HG03460 (cell line): ENCODE data around the gene KLHL41.
"Not testable (repeated sequence)": the region's sequence is repeated elsewhere in the genome, so short reads cannot be mapped to it uniquely, and the experiment has no call there.

ENCODE experiments used
- ATAC-seq: cut with Tn5 transposase; IDR thresholded peaks from one replicate; pipeline ENCODE4 v1.9.1; 2021; ENCODE audit not compliant: unreplicated experiment

The KLHL41 gene

GRCh38 chr2:169571571-169571970, 62.1 kb downstream of the KLHL41 start:
- no peak for ATAC-seq

- ATAC-seq: no peak
These were observed 62.7 kb downstream of the KLHL41 start for GRCh38 chr2:169572189-169572588.

GRCh38 chr2:169572821-169573159, 63.3 kb downstream of the KLHL41 start:
- no peak for ATAC-seq

- ATAC-seq: peak; percentile 98
These were observed 63.9 kb downstream of the KLHL41 start, which contains the start of gene FASTKD1 for GRCh38 chr2:169573160-169573973. FASTKD1 (minus strand) TSS chr2:169573865; CDS start chr2:169572029, 1,836 bp downstream.

GRCh38 chr2:169573974-169574299, 64.4 kb downstream of the KLHL41 start:
- no peak for ATAC-seq

- not testable (repeated sequence) for ATAC-seq
These were observed 65.0 kb downstream of the KLHL41 start for GRCh38 chr2:169574539-169574938.

GRCh38 chr2:169575264-169575663, 65.8 kb downstream of the KLHL41 start:
- ATAC-seq: not testable (repeated sequence)
